Stimulated activated CD4-positive, alpha-beta T cell treated with anti-CD3 and anti-CD28 coated beads, Interleukin-1b, Interleukin-23, amount 100 ng/mL, for 24 hours (primary cell): Measurements from ENCODE around the gene CEP57L1.
"Not testable (repeated sequence)": the region's sequence is repeated elsewhere in the genome, so short reads cannot be mapped to it uniquely, and the experiment has no call there.

Source experiments
- DNase-seq, 4 experiments: peaks; one replicate each; pipeline ENCODE4 v3.0.0-alpha.2; 2020; ENCODE audit warnings: low read depth in 4 of 4, low spot score in 1 of 4

CEP57L1 gene

DNA sequence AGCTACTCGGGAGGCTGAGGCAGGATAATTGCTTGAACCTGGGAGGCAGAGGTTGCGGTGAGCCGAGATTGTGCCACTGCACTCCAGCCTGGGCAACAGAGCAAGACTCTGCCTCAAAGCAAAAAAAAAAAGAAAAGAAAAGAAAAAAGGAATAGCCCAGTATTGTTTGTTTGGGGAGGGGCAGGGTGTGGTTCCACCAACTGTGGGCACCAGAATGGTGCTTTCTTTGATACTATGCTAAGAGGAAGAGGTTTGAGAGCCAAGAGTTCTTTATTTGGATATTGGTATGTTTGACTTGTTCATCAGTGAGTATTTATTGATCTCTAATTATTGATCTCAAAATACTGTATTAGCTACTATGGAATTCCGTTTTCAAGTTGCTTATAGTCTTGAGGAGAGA, 72.3 kb downstream of the CEP57L1 start:
- no peak for DNase-seq

DNA sequence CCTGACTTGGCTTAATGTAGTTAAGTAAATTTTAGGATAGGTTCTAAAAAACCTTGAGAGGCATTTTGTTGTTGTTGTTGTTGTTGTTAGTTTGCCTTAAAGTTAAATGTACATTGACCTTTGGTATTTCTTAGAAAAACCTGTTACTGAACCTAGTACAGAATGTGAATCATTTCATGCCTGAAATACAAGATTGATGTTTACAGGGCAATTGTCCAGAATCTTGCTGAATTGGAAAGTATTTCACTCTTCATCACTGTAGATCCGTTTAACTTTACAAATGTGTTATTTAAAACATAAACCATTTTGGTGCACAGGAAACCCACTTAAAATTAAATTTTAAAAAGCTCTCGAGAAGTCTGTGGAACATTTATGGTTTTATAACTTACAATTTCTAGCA, 75.0 kb downstream of the CEP57L1 start:
- no peak for DNase-seq

DNA sequence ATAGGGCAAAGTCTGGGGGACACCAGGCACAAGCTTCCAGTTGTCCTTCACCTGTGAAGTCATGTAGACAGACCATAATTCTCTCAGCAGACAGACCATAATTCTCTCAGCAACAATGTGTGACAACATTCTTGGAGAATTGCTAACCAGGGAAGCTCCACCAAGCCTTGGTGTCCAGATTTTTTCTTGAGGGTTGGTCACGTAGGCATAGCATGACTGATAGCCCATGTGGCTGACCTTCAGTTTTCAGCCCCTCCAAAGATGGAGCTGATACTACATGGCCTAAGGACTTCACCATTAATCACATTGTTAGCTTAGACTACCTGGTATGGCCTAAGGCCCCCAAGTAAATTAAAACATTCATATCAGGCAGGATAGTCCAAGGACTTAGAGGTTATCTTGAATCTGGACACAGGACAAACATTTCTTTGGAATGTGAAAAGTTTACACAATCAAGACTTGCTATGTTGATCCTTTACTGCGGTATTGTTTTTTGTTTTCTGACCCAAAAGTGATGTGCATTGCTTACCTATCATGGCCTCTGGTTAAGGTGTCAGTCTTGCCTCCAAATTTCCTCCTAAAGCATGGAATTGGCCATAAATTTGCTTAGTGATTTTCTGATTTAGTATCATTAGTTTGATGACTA, 76.9 kb downstream of the CEP57L1 start:
- DNase-seq: no peak

DNA sequence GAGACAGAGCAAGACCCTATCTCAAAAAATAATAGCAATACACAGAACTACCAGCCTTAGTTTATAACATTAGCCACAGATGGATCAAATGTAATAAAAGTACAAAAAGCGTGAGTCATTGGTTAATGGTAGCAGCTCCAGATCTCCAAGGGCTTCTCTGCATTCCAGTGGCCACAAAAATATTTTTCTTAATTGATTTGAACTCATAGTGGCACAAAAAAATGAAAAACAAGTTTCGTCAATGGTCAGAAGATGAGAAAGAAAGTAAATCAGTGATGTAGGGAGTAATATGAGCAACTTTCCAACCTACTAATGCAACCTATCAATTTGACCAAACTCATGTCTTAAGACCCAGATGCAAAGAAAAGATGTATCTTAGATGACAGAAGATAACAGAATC, 79.6 kb downstream of the CEP57L1 start:
- no peak for DNase-seq

DNA sequence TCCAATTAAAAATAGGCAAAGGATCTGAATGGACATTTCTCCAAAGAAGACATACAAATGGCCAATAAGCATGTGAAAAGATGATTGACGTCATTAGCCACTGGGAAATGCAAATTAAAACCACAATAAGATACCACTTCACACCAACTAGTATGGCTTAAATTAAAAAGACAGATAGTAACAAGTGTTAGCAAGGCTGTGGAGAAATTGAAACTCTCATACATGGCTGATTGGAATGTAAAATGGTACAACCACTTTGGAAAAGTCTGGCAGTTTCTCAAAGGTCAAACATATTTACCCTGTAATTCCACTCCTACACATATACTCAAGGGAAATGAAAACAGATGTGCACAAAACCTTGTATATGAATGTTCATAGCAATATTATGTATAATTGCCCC, 83.6 kb downstream of the CEP57L1 start:
- no peak for DNase-seq

DNA sequence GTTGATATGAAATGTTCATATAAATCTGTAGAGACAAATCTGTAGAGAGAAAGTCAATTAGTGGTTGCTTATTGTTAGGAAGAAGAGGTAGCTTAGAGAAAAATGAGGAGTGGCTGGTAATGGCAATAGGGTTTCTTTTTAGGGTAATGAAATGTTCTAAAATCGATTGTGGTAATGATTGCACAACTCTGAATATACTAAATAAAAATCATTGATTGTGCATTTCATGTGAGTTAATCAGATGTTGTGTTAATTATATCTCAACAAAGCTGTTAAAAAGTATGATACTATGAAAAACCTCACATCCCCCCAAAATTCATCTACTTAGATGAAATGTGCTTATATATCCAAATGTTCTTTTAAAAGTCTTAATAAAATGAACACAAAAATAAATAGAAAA, 84.2 kb downstream of the CEP57L1 start:
- DNase-seq: no peak

DNA sequence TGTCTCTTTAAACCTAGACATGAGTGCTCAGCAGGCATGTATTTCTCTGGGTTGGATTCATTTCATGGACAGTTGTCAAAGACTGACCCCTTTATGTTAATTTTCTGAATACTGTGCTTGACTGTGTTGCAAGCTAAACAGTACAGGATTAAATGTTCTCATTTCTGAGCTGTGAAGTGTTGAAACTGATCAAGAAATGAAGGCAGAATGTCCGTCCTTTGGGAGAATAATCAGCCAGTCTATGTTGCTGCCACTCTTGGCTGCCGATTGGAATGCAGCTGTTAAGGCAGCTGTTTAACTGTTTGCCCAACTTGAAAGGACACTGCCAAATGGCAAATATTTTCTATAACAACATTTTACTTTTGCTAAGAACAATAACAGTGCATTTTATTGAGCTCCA, 87.3 kb downstream of the CEP57L1 start:
- no peak for DNase-seq

DNA sequence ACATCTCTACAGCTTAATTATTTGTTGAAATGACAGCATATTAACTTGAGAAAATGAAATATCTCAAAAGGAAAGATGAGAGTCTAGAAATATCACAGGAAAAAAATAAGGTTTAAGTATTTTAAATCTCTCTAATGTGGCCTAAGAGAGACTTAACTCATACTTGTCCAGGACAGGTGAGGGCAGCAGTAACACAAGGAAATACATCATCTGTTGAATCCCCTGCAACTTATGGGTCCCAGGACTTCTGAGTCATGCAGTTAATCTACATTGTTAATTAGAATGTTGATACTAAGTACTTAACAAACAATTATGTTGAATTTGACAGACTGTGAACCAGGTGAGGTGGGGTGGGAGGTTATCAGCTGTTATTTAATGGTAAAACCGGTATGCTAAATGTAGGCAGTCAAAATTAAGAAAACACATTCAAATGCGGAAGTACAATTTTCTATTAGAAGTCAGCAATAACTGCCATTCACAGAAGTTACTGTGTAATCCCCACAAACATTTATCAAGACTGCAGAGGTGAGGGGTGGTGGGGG, 87.9 kb downstream of the CEP57L1 start:
- DNase-seq: no peak

DNA sequence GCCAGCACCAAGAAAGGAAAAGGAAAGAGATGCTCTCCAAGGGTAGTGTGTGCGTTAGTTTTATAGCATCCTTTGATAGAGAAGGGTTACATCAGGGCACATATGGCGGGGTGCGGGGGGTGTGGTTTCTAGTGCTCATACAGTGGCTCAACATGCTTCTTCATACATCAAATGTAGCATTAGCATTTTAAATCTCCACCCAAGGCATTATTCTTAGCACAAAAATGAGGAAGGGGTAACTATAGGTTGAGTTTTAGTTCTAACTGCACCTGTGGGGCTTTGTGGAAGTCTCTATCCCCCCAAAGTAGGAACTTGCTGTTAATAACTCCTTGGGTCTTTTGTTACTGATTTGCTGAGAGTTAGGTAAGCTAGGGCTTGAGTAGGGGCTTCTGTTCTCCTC, 89.3 kb downstream of the CEP57L1 start:
- DNase-seq: no peak

DNA sequence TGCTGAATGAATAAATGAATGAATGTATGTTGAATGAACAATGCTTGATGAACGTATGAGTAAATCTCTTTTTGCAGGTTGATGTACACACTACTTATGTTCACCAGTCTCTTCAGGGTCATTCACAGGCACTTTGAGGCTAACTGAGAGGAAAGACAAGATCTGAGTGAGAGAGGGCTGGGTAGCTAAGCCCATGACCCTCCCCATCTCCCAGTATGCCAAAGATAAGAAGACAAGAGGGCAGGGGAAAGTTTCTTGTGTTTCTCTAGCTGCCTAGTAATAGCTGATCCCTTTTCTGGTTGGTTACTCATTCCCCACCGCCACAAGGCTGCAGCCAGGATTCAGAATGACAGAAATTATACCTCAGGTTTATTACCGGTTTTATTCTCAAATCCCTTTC, 90.7 kb downstream of the CEP57L1 start:
- DNase-seq: no peak

DNA sequence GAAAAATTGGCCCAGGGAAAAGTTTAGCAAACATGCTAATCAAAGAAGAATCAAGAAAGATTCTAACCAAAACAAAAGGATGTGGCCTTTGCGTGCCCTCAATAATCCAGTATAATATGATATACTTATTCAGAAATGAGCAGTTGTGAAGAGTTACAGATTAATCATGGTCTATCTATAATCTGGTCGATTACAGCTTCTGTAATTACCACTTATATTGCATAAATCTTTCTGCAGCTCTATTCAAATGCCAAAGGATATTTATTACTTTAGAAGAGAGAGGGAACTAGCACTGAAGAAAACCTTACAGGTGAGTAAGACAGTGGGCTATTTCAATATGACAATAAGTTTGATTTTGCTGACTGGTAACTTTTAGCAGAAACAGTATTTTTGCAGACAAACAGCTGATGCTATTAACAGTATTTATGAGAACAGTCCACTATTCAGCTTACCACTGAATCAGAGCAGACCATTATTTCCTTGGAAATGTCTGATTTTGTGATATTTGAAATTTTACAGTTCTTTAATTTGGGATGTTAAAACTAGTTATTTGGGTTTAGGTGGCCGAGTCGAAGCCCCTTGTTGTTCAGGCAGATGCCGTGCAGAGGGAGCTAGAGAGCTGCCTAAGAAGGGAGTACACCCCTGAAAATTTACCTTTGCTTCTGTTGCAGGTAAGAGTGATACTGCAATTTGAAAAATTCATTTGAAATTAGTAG, 92.2 kb downstream of the CEP57L1 start:
- peak; percentile 23 to 45 (median 26) for DNase-seq

DNA sequence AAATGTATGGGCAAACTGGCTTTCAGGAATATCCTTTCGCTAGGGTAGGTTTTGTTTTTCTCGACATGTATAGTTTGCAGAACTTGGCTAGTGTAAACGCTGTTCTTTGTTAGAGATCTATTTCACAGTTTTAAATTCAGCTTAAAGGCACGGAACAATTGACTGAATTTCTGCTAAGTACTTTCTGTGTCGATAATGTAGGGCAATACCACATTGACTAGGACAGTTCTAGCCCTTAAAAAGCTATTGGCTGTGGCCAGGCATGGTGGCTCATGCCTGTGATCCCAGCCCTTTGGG, 92.8 kb downstream of the CEP57L1 start:
- DNase-seq: no peak

DNA sequence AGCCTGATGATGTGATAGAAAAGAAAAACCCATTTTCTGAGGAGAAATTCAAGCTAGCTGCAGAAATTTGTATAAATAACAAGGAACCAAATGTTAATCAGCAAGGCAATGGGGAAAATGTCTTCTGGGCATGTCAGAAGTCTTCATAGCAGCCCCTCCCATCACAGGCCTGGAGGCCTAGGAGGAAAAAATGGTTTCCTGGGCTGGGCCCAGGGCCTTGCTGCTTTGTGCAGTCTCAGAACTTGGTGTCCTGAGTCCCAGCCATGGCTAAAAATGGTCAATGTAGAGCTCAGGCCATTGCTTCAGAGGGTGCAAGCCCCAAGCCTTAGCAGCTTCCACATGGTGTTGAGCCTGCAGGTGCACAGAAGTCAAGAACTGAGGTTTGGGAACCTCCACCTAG, 96.1 kb downstream of the CEP57L1 start:
- DNase-seq: not testable (repeated sequence)

DNA sequence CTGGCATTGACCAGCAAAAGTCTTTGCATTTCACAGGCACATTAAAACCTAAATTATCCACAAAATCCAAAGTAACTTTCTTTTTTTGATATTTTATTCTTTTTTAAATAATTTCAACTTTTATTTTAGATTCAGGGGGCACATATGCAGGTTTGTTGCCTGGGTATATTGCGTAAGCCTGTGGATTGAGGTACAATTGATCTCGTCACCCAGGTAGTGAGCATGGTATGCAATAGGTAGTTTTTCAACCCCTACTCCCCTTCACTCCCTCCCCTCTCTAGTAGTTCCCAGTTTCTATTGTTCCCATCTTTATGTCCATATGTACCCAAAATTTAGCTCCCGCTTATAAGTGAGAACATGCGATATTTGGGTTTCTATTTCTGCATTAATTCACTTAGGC, 97.6 kb downstream of the CEP57L1 start:
- DNase-seq: no peak

DNA sequence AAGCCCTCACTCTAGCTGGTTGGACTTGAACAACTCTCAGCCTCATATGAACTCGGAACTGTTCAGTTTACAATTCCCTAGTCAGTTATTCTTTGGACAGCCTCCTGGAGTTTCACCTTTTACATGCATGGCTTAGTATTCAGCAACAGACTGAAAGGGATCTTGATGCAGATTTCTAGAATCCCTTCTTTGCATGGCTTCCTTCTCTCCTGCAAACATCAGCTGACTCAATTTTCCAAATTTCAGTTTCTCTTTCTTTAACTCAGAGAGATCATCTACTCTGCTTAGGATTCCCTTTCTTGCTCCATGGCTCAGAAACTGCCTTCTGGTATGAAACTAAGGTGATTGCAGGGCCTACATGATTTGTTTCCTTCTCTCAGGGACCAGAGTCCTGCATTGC, 99.6 kb downstream of the CEP57L1 start:
- no peak for DNase-seq

DNA sequence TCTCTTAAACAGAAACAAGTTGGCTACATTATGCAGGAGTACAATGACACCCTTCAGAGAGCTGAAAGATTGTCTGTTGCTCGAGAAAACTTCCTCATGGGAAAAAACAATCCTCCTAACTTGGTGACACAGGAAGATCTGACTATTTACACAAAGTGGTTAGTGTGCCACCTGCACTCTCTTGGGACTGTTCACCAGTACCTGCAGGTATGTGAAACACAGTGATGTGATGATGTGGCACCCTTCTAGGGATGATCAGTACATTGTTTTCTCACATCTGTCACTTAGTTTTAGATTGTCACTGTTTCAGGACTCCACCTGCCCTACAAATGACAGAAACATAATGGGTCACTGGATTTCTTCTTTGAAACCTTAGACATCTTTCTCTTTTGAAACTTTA, 101.8 kb downstream of the CEP57L1 start:
- DNase-seq: no peak

DNA sequence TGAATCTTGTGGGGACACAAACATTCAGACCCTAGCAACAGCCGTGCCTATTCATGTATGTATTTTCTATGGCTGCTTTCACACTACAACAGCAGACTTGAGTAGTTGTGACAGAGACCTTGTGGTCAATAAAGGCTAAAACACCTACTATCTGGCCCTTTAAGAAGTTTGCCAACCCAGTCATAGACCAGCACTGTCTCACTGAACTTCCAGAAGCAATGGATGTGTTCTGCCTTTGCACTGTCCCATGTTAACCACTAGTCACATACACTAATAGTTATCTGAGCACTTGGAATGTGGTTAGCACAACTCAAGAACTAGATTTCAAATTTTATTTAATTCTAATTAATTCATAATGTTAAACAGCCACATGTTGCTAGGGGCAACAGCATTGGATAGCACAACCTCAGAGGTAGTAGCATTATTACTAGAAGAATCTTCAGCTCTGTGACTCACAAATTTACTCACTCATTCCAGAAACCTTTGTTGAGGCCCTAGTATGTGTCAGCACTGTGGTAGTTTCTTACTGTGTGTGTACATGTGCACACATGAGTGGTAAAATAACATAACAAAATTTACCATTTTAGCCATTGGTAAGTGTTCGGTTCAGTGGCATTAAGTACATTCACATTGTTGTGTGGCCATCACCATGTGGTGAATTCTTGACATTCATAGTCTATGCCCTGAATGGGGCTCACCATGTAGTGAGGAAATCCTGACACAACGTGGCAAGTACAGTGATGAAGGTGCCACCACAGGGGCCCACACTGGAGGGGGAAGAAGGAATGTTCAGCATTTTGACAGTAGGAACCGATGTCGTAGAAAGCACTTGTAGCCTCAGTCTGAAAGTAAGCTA, 107.3 kb downstream of the CEP57L1 start:
- DNase-seq: no peak

DNA sequence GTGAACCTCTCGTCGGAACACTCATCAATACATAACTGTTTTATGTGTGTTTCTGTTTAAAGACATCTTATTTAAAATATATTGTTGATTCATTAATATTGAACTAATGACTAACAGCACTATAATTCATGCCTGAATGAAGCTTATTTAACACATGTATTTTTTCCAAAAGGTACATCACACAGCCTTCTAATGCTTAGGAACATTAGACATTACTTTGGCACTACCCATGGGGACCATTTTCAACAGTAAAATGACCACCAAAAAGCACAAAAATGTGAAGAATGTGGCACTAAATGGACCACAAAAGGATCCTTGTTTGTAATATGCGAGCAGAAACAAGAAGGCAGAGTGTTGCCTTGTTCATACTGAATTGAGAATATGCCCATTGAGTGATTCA, 109.2 kb downstream of the CEP57L1 start:
- no peak for DNase-seq

DNA sequence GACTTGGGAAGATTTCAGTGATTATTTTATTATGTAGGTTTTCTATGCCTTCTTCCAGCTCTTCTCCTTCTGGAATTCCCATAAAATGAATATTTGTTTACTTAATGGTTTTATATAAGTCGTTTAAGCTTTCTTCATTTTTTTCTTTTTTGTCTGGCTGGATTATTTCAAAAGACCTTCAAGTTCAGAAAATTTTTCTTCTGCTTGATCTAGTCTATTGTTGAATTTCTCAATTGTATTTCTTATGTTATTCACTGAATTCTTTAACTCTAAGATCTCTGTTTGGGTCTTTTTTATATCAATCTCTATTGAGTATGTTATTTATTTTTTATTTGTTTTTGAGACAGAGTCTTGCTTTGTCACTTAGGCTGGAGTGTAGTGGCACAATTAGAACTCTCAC, 117.4 kb downstream of the CEP57L1 start:
- DNase-seq: no peak
